Central memory CD4-positive, alpha-beta T cell (primary cell): ENCODE data around the gene MTG2.

Experiments
- DNase-seq: peaks from one replicate; pipeline ENCODE4 v3.0.0; 2022

MTG2 gene

DNA sequence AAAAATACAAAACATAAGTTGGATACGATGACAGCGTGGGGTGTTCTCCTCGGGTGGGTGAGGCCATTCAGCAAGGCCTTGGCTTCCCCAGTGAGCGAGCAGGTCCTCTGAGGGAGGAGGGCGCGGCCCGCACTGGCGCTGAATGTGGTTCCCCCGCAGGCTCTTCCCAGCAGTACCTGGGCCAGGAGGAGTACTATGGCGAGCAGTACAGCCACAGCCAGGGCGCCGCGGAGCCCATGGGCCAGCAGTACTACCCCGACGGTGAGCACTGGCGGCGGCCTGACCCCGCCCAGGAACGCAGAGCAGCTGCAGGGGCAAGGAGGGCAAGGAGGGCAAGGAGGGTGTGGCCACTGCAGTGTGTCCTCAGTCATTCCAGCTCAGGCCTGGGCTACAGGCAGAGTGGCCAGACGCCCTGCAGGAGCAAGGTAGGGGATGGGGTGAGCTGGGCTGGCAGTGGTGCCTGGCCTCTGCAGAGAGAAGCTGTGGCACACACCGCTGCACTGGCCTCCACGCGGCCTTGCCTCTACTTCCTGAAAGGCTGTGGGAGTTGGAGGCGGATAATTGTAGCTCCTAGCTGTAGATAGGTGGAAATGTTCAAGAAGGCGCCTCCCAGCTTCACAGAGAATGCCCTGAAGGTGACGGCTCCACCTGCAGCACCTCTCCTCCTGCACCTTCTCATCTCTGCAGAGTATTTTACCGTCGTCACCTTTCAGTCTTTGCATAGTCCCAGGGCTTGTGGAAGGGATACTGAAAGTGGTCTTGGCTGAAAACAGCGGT lies 18.7 kb upstream of the MTG2 start:
- DNase-seq = no peak

DNA sequence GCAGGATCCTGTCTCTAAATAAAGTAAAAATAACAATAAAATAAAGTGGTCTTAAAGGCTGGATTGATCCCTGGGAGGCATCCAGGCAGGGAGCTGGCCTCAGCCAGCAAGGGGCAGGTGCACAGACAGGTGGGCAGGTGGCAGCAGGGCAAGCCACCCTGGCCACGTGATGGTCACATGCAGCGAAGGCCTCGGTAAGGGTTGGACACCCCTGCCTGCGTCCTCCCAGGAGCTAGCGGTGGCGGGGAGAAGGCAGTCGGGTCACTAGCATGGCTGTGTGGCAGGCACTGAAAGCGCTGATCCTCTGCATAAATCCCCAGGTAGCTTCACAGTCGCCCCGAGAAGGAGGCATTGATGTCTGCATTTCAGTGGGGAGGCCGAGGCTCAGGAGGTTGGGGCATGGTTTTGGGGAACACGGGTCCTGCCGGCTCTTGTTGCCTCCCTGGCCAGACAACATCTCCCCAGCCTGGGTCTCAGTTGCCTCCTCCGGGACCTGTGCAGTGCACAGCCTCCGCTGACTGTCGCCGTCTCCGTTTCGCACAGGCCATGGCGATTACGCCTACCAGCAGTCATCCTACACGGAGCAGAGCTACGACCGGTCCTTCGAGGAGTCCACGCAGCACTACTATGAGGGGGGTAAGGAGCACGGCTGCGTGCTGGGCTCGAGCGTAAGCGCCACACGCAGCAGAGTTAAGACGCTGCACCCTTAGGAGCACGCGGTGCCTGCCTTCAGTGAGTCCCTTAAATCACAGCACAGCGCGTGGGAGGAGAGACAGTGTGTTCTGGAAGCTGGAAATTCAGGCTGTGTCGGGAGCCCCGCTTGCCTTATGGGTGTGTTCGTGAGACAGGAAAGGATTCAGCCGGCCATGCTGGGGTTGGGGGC lies 17.7 kb upstream of the MTG2 start:
- no peak for DNase-seq

DNA sequence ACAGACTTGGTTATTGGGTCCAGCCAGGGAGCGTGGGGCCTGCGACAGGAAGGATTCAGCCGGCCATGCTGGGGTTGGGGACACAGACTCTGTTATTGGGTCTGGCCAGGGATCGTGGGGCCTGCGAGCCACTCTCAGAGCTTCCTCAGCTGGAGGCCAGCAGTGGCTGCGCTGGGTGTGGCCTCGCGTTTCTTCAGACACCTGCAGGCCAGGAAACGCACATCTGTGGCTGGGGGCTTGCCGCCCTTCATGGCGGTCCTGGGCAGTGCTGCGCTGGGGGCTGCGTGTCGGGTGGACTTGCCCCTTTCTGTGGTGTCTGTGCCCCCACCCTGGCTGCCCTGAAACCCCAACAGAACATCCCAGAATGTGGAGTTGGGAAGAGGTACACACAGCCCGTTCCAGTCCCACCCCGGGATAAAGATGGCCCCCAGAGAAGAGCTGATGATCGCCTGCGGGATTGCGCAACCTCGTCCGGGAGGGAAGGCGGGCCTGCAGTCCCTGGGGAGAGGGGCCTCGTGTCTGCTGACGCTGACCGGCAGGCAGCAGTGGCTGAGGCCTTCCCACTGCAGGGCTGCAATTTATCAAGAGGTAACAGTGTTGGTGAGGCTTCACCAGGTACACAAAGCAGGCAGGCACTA lies 16.9 kb upstream of the MTG2 start:
- DNase-seq = no peak

DNA sequence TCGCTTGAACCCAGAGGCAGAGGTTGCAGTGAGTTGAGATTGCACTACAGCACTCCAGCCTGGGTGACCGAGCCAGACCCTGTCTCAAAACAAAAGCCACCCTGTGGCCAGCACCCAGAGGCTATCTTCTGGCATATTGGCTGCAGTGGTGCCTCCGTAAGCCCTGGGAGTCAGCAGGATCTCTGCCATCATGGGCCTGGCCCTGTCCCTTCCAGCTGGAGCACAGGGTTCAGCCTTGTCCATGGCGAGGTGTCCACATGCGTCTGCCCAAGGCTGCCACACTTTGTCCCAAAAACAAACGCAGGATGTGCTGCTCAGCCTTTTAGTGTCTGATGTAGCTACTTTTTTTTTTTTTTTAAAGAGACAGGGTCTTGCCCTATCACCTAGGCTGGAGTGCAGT lies 15.4 kb upstream of the MTG2 start:
- no peak for DNase-seq

DNA sequence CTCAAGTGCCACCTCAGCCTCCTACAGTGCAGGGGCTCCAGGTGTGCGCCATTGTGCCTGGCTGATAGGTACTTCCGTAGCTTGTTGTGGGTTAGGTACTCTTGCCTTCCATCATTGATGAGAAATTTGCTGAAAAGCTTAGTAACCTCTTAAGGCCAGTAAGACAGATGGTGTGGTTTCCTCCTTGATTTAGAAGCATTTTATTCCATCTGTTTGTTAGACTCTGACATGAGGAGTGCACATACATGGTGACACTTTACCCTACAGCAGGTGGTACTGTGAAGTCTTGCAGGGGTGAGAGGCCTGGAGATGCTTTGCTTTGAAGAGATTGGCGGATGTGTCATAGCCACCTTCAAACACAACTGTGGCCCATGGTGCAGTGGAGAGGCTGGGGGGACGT lies 14.8 kb upstream of the MTG2 start:
- no peak for DNase-seq

DNA sequence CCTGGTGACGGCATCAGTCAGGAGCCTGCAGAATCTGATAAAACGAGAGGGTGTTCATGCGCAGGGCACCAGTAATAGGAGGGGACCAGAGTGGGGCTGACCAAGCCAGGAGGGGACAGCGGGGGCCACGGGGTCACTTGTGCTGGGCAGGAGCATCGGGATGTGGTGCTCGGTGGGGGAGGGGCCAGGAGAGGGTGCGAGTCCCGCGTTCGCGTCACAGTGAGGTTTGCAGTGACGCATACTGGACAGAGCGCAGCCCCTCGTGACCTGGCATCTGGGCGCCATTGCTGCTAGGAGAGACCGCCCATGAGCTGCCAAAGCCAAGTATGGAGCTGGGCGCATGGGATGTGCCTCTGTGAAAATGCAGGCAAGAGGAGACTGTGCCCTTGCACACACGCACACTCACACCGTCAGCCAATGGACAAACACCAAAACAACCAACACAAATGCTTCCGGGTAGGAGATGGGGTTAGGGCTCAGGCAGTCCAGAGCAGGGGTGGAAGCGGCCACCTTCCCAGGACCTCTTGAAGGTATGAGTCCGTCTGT lies 13.9 kb upstream of the MTG2 start:
- no peak for DNase-seq

DNA sequence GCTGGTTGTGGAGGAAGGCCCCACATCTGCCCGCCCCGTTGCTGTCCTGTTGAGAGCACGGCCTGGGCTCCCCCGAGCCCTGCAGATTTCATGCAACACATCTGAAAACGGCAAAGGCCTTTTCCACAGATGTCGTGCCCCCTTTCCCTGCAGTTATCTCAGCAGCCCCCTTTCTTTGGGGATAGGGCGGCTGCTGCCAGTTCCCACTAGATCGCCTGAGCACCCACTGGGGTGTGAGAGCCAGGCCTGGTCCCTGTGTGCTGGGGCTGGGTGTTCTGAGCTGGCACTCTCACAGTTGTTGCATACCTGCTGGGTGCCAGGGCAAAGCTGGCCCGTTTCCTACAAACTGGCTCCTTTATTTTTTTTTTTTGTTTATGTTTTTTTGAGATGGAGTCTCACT lies 12.3 kb upstream of the MTG2 start:
- DNase-seq = no peak

DNA sequence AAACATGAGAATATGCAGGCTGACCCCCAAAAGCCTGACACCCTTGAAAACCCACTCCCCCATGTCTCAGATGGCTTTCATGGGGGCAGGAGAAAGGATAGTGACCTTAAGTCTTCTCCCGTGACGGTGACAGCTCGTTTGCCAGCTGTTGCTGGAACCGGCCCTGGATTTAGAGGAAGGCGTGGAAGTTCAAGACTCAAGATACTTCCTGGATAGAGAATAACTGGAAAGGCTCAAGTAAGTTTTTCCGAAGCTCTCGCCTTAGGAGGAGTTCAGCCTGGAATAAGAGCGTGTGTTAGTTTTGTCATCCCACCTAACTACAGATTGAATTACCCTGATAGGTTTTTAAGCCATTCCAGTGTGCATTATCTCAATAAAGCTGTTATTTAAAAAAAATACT lies 11.6 kb upstream of the MTG2 start:
- no peak for DNase-seq

DNA sequence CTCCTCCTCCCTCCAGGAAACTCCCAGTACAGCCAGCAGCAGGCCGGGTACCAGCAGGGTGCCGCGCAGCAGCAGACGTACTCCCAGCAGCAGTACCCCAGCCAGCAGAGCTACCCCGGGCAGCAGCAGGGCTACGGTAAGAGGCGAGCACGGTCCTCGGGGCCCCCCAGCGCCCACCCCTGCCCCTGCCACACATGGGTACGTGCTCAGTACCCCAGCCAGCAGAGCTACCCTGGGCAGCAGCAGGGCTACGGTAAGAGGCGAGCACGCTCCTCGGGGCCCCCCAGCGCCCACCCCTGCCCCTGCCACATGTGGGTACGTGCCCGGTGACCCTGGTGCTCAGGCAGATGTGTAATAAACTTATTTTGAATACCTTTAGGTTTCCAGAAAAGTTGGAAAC lies 10.2 kb upstream of the MTG2 start:
- DNase-seq = no peak

DNA sequence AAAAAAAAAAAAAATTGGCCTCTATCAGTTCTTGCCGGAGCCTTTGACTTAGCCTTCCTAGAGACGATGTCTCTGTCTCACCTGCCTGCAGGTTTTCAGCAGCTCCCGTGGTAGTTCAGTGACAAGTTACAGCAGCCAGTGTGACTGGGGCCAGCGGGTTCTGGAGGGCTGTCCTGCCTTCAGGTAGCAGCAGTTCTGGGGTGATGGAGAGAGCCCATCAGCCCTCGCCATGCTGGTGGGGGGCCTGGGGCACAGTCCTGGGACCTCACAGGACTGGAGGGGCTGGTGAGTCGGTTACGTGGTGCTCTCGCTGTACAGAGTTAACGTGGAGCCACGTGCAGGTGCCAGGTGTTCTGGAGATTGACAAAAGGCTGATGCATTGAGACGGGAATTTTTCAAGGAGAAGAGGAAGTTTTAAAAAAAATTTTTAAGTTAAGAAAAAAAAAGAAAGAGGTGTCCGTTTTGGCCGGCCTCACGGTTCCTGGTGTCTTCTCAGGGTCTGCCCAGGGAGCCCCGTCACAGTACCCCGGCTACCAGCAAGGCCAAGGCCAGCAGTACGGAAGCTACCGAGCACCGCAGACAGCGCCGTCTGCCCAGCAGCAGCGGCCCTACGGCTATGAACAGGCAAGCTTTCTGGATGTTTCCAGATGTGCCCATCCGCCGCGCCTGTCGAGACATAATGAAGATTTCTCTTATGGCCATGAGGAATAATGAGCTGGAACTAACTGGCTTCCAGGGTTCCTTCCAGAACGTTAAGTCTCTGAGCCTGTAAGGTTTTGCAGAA lies 8.6 kb upstream of the MTG2 start:
- DNase-seq = no peak

DNA sequence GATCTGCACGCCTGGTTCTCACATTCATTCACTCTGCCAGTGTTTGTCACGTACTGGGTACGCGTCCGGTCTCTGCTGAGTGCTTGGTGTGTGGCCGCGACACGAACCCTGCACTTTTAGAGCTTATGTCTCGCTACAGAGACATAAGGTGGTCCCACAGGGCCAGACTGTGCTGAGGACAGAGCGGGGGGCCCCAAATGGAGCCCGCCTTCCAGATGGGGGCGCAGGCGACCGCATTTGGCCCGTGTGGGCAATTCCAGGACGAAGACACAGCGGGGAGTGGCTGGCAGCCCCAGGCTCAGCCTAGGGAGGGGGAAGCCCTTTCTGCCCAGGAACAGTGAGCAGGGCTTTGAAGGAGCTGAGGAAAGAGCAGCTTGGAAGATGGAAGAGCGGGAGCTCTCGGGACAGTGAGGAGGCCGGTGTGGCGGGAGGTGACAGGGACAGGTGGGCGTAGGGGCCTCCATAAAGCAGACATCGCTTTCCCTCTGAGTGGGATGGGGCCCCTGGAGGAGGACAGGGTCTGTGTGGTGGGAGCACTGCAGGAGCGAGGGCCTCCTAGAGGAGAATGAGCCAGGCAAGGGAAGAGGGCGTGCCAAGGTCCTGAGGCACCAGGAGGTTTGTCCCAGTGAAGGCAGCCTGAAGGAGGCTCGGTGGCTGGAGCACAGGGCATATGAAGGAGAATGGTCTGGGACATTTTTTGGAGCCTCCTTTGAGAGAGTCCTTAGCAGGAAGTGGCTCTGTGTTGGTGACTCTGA lies 7.8 kb upstream of the MTG2 start:
- no peak for DNase-seq

DNA sequence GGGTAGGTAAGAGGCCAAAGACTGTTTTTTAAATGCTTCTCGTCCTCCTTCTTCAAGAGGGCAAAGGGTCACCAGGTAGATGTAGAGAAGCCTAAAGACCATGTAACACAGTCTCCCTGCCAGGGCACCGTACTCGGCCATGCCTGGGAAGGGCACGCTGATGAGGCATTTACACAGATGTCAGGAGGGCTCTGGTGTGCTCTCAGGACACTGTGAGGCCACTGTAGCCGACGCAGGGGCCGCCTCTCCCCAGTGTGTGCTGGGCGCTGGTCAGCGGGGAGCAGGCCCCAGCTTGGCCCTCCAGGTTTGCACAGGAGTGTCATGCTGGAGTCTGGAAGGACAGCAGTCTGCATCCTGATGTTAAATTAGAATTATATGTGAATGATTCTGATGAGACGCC lies 7.1 kb upstream of the MTG2 start:
- DNase-seq = no peak

DNA sequence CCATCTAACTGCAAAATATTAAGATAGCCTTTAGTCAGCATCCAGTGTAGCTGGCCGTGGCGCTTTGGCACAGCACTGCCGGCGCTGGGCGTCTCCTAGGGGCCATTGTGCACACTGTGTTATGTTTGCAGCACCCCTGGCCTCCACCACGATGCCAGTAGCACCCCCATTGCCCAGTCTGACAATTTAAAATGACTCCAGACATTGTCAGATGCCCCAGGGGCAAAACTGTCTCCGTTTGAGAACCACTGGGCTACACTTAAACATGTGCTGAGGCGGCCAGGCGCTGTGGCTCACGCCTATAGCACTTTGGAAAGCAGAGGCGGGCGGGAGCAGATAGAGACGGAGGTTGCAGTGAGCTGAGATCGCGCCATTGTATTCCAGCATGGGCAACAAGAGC lies 6.0 kb upstream of the MTG2 start:
- no peak for DNase-seq

DNA sequence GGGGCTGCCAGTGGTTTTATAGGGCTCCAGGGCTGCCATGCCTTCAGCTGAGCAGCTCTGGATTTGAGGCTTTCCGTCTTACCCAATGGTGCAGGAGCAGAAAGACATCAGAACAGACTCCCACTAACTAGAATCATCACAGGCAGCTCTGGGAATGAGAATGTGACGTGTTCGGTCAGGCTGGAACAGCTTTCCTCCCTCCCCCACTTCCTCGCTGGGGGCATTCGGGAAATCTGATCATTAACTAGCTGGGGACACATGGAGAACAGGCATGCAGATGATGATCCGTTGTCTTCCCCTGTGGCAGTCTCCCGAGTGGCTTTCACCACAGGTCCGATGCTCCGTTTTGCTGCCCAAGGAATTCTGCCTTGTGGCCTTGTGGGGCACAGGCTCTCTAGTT lies 5.5 kb upstream of the MTG2 start:
- DNase-seq = no peak

DNA sequence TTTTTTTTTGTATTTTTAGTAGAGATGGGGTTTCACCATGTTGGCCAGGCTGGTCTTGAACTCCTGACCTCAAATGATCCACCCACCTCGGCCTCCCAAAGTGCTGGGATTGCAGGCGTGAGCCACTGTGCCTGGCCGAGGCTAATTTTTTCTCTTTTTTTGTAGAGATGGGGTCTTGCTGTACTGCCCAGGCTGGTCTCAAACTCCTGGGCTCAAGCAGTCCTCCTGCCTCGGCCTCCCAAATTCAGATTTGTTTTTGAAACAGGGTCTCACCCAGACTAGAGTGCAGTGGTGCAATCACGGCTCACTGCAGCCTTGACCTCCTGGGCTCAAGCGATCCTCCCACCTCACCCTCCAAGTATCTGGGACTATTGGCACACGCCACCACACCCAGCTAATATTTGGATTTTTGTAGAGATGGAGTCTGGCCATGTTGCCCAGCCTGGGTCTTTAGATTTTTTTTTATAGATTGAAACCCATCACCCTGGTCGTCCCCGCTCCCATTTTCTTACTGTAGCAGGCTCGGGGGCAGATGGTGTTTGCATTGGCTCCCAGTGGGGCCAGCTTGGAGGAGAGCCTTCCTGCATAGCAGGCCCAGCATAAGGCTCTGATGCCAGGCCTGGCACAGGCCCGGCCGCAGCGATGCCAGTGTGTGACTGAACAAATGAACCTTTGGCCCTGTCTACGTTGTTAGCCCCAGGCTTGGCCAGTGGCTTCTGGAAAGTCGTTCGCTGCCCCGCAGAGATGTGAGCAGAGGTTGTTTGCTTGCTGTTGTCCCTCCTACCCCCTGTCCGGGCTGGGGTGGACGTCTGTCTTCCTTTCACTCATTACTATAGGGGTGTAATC lies 4.3 kb upstream of the MTG2 start:
- DNase-seq = no peak

DNA sequence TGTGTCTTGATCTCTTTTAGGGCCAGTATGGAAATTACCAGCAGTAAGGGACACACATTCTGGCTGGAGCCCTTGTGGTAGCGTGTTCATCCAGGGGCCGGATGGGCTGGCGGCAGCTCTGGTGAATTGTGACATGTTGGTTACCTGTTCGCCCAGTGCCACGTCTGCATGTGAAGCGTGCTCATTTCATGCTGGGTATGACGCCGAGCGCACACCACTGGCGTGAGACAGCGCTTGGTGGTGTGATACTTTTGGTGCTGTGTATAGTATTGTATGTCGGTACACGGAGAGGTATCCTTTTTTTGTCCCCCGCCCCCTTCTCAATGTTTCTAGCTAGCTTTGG lies 3.7 kb upstream of the MTG2 start:
- no peak for DNase-seq

DNA sequence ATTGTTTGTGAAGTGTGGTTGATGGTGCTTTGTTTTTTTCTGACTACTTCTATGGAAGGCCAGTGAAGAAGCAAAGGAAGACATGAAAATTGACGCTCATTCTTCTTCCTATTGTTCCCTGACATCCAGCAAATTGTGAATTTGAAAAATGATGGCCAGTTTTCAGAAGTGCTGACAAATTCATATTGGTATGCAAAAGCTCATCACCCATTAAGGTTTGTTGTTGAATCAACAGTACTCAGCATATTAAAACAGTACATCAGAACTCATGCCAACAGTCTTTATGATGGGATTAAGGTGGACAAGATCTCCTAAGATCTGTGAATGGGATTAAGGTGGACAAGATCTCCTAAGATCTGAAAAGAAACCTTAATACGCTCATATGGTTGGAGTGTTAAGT lies 1.0 kb upstream of the MTG2 start:
- DNase-seq = no peak

DNA sequence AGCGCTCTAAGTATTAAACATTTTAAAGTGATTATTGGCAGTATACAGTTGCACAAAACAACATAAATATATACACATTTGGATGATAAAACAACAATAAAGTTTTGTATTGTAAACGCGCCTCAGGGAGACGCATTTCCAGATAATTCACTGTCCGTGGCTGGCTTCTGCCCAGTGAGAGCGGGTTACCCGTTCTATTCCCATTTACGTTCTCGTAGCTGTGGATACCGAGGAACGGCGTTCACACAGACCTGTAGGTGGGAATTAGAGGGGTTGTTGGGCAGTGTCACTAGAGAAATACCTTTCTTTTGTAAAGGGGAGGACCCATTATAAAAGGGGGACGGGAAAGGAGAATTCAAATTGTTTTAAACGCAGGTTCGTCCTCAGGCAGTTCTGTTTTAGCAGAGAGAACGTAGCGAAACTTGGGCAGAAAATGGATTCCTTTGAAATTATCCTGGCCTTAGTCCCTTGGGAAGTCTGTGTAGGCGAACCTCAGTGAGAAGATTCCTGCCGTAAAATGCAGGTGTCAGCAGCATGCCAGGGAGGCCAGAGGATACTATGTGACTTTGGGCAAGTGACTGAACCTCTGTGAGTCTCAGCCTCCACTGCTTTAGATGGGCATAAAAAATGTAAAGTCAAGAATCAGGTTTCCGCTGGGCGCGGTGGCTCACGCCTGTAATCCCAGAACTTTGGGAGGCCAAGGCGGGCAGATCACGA lies 756 bp downstream of the MTG2 start:
- no peak for DNase-seq

DNA sequence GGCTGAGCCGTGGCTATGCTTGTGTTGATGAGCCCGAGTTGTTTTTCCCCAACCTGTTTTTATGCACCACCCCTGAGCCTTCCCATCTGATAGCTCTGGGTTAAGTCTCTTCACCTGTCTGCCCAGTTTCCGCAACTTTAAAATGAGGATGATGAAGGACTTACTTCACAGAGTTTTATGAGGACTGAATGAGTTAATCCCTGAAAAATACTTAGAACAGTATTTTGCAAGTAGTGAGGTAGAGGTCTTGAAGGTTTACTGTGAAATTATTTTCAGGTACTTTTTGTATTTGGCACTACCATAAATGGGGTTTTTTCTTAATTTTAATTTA lies 3.2 kb downstream of the MTG2 start:
- no peak for DNase-seq
